ENCODE results near the gene PLPPR1.

The PLPPR1 gene

DNA sequence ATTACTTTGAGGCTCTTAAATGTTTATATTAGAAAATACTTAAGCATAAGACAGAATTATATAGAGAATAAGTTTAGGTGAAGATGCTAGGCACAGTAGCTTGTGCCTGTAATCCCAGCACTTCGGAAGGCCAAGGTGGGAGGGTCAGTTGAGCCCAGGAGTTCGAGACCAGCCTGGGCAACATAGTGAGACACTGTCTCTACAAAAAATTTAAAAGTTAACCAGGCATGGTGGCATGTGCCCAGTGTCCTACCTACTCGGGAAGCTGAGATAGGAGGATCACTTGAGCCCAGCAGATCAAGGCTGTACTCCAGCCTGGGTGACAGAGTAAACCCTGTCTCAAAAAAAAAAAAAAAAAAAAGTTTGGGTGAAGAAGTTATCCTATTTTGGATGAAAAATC lies 294.6 kb downstream of the PLPPR1 start:
- Histone ChIP-seq H3K79me2 (ENCODE audit: low read length) (no peaks in the 10 kb centered on the region), H2AFZ (ENCODE audit: low read length) (no peak overlapping the region), H3K27ac (ENCODE audit: low read length) (no peak overlapping the region), H3K9me2 (replicated peaks; ENCODE audit: insufficient read depth, low read length) (no peaks in the 10 kb centered on the region), H3K27me3 (replicated peaks; ENCODE audit: insufficient read depth, low read length) (no peaks in the 10 kb centered on the region), H3K9ac (ENCODE audit: low read length) (no peak overlapping the region), H3K4me2 (ENCODE audit: low read depth, low read length) (no peak overlapping the region), H3F3A (ENCODE audit: insufficient read depth, low read length) (no peaks in the 10 kb centered on the region), H3K4me1 (ENCODE audit: low read length) (peaks cover 12% of the 10 kb centered on the region), H3K4me3 (ENCODE audit: low read length) (no peak overlapping the region), H4K20me1 (ENCODE audit: insufficient read depth, low read length) (no peaks in the 10 kb centered on the region), H3K36me3 (replicated peaks; ENCODE audit: insufficient read depth, low read length) (no peaks in the 10 kb centered on the region), H3K9me3 (replicated peaks; ENCODE audit: insufficient read depth, low read length) (no peaks in the 10 kb centered on the region)
- TF ChIP-seq, protein P1, sequence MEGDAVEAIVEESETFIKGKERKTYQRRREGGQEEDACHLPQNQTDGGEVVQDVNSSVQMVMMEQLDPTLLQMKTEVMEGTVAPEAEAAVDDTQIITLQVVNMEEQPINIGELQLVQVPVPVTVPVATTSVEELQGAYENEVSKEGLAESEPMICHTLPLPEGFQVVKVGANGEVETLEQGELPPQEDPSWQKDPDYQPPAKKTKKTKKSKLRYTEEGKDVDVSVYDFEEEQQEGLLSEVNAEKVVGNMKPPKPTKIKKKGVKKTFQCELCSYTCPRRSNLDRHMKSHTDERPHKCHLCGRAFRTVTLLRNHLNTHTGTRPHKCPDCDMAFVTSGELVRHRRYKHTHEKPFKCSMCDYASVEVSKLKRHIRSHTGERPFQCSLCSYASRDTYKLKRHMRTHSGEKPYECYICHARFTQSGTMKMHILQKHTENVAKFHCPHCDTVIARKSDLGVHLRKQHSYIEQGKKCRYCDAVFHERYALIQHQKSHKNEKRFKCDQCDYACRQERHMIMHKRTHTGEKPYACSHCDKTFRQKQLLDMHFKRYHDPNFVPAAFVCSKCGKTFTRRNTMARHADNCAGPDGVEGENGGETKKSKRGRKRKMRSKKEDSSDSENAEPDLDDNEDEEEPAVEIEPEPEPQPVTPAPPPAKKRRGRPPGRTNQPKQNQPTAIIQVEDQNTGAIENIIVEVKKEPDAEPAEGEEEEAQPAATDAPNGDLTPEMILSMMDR (IDR thresholded peaks at IDR 0.05; ENCODE audit: low read length), result no peak
- TF ChIP-seq EZH2 (optimal IDR thresholded peaks at IDR 0.05; ENCODE audit: low read depth, low read length) (no peak), EZH2phosphoT487 (IDR thresholded peaks at IDR 0.05; ENCODE audit: low read length) (no peak)
- no peak for DNase-seq

DNA sequence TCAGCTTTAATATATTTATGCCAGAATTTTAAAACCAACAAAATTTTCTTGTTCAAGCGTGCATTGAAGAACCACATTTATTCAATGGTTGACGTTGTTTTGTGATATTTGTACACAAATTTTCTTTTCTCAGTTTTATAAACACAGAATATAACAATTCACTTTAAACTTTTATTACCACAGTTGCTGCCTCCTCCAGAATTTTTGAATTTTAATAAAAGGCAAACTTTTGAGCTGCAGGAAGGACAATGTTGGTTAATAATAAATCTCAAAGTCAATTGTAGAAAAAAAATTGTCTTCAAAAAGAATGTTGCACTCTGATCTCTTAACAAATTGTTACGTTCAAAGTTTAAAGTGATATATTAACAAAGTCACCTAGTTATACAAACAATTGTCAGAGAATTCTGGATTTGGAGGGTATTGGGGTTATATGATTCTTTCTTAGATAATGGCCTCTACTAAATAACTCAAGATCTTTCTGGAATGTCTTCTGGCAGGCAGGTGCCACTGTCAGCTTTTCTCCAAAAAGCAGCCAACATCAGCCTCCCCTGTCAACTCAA lies 295.8 kb downstream of the PLPPR1 start:
- Histone ChIP-seq H3K79me2 (ENCODE audit: low read length) (no peaks in the 10 kb centered on the region), H2AFZ (ENCODE audit: low read length) (no peak overlapping the region), H3K9me2 (replicated peaks; ENCODE audit: insufficient read depth, low read length) (no peaks in the 10 kb centered on the region), H3K9me3 (replicated peaks; ENCODE audit: insufficient read depth, low read length) (no peaks in the 10 kb centered on the region), H4K20me1 (ENCODE audit: insufficient read depth, low read length) (no peaks in the 10 kb centered on the region), H3K4me2 (ENCODE audit: low read depth, low read length) (no peak overlapping the region), H3K9ac (ENCODE audit: low read length) (no peak overlapping the region), H3K27ac (ENCODE audit: low read length) (no peak overlapping the region), H3K36me3 (replicated peaks; ENCODE audit: insufficient read depth, low read length) (no peaks in the 10 kb centered on the region), H3K27me3 (replicated peaks; ENCODE audit: insufficient read depth, low read length) (no peaks in the 10 kb centered on the region), H3F3A (ENCODE audit: insufficient read depth, low read length) (no peaks in the 10 kb centered on the region), H3K4me3 (ENCODE audit: low read length) (no peak overlapping the region), H3K4me1 (ENCODE audit: low read length) (peaks cover 12% of the 10 kb centered on the region)
- no peak for DNase-seq
- TF ChIP-seq, protein P1 (IDR thresholded peaks at IDR 0.05; ENCODE audit: low read length), result no peak
- TF ChIP-seq EZH2phosphoT487 (IDR thresholded peaks at IDR 0.05; ENCODE audit: low read length), result no peak
- no peak for TF ChIP-seq EZH2 (optimal IDR thresholded peaks at IDR 0.05; ENCODE audit: low read depth, low read length)

DNA sequence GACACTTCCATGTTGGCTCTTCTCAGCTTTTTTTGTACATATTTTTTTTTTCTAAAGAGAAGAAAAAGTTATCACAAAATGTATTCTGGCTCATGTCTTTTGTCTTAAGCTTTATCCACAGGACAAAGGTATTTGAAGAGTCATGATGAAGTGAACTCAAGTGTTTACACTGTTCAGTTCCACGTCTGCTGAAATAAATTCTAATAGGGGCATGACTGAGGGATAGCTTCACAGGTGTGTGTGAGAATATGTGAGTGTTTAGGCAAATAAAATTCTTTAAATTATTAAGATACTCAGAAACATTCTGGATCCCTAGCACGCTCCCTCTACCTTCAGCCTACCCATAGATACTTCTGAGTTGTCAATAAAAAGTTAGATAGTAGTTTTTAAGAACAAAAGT lies 296.5 kb downstream of the PLPPR1 start:
- no peak overlapping the region for H3K27ac ChIP-seq (ENCODE audit: low read length)
- H3K4me1 ChIP-seq (ENCODE audit: low read length), result peaks cover 12% of the 10 kb centered on the region
- TF ChIP-seq EZH2 (optimal IDR thresholded peaks at IDR 0.05; ENCODE audit: low read depth, low read length), result no peak
- TF ChIP-seq, protein P1 (IDR thresholded peaks at IDR 0.05; ENCODE audit: low read length), result no peak
- TF ChIP-seq EZH2phosphoT487 (IDR thresholded peaks at IDR 0.05; ENCODE audit: low read length), result no peak

More for the DNA sequence above, 296.5 kb downstream of the PLPPR1 start:
- H3K9ac ChIP-seq (ENCODE audit: low read length), result no peak overlapping the region
- H2AFZ ChIP-seq (ENCODE audit: low read length), result no peak overlapping the region
- no peak overlapping the region for H3K4me2 ChIP-seq (ENCODE audit: low read depth, low read length)
- no peaks in the 10 kb centered on the region for H3K27me3 ChIP-seq (replicated peaks; ENCODE audit: insufficient read depth, low read length)
- no peaks in the 10 kb centered on the region for H3K36me3 ChIP-seq (replicated peaks; ENCODE audit: insufficient read depth, low read length)
- no peak overlapping the region for H3K4me3 ChIP-seq (ENCODE audit: low read length)
- no peaks in the 10 kb centered on the region for H3K79me2 ChIP-seq (ENCODE audit: low read length)
- H3K9me2 ChIP-seq (replicated peaks; ENCODE audit: insufficient read depth, low read length), result no peaks in the 10 kb centered on the region
- no peak for DNase-seq
- H3F3A ChIP-seq (ENCODE audit: insufficient read depth, low read length), result no peaks in the 10 kb centered on the region
- H4K20me1 ChIP-seq (ENCODE audit: insufficient read depth, low read length), result no peaks in the 10 kb centered on the region
- H3K9me3 ChIP-seq (replicated peaks; ENCODE audit: insufficient read depth, low read length), result no peaks in the 10 kb centered on the region
